Loucy (cell line): Measurements from ENCODE around the gene EXD2.
A peak's percentile ranks its signal among the peaks of the same experiment; 100 is the strongest.

ENCODE experiments used
- H2AFZ ChIP-seq: fragments of 200-600 bp; sonication (generic); 2 replicates; pipeline ENCODE4 v1.6.0; 2016; ENCODE audit warnings: antibody characterized with exemption, mild to moderate bottlenecking, low read length, moderate library complexity
- H3F3A ChIP-seq: fragments of 200-600 bp; 2 replicates; pipeline ENCODE4 v1.6.0; 2016; ENCODE audit warnings: antibody characterized with exemption, low read depth, mild to moderate bottlenecking
- H3K27me3 ChIP-seq: fragments of 200-600 bp; sonication (generic); 2 replicates; pipeline ENCODE4 v1.6.1; 2014; ENCODE audit warnings: low read length, mild to moderate bottlenecking; ENCODE audit not compliant: insufficient read depth, poor library complexity, severe bottlenecking
- H3K36me3 ChIP-seq: fragments of 200-600 bp; sonication (generic); 2 replicates; pipeline ENCODE4 v1.6.1; 2016; ENCODE audit warnings: low read length; ENCODE audit not compliant: insufficient read depth
- H3K4me1 ChIP-seq: fragments of 200-600 bp; sonication (generic); 2 replicates; pipeline ENCODE4 v1.5.1; 2014; ENCODE audit warnings: low read length, mild to moderate bottlenecking; ENCODE audit not compliant: insufficient read depth, poor library complexity, severe bottlenecking
- H3K4me2 ChIP-seq: fragments of 200-600 bp; sonication (generic); 2 replicates; pipeline ENCODE4 v1.6.0; 2014; ENCODE audit warnings: antibody characterized with exemption, low read length, low read depth, mild to moderate bottlenecking; ENCODE audit not compliant: poor library complexity, severe bottlenecking
- H3K4me3 ChIP-seq: fragments of 200-600 bp; sonication (generic); 2 replicates; pipeline ENCODE4 v1.5.1; 2014; ENCODE audit warnings: low read length, mild to moderate bottlenecking, mixed read lengths; ENCODE audit not compliant: poor library complexity, severe bottlenecking
- H3K79me2 ChIP-seq: fragments of 200-600 bp; sonication (generic); 2 replicates; pipeline ENCODE4 v1.6.1; 2014; ENCODE audit warnings: low read length; ENCODE audit not compliant: insufficient read depth
- H3K9ac ChIP-seq: fragments of 200-600 bp; sonication (generic); 2 replicates; pipeline ENCODE4 v1.6.0; 2014; ENCODE audit warnings: mild to moderate bottlenecking, low read depth, low read length, moderate library complexity; ENCODE audit not compliant: poor library complexity, severe bottlenecking
- H3K9me2 ChIP-seq: fragments of 200-600 bp; sonication (generic); replicated peaks from 2 replicates; pipeline ENCODE4 v1.6.1; 2016; ENCODE audit warnings: low read depth, low read length, mixed read lengths
- H3K9me3 ChIP-seq: fragments of 200-600 bp; sonication (generic); 2 replicates; pipeline ENCODE4 v1.6.1; 2014; ENCODE audit warnings: mild to moderate bottlenecking, antibody characterized with exemption, low read length, low read depth; ENCODE audit not compliant: insufficient read depth
- H4K20me1 ChIP-seq: fragments of 200-600 bp; sonication (generic); 2 replicates; pipeline ENCODE4 v1.6.0; 2014; ENCODE audit warnings: antibody characterized with exemption, low read length, mild to moderate bottlenecking; ENCODE audit not compliant: insufficient read depth, poor library complexity, severe bottlenecking
- EZH2phosphoT487 ChIP-seq: fragments of 200-600 bp; IDR thresholded peaks from 2 replicates; pipeline ENCODE4 v1.6.1; 2018; ENCODE audit warnings: antibody characterized with exemption, mild to moderate bottlenecking, moderate library complexity, borderline replicate concordance
- TF ChIP-seq, protein P1 (sequence below): fragments of 200-600 bp; sonication (generic); conservative IDR thresholded peaks from 2 replicates; pipeline ENCODE4 v1.5.1; 2014; ENCODE audit warnings: mild to moderate bottlenecking, antibody characterized with exemption, low read length

The EXD2 gene

DNA sequence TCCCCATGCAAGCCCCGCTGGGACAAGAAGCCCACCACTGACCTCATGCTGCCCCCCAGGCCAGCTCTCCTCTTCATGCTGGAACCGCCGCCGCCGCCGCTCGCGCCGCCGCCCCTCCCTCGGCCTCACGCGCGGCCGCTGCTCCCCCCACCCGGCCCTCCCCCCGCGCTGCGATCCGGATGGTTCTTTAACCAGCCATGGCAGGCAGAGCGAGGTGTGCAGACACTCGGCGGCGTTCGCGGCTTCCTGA, 38.5 kb upstream of the EXD2 start, which contains the start of gene DCAF5:
Gene DCAF5 (minus strand): TSS at position 218 of the 250 bp plus-strand sequence. CDS start 141 bp downstream, at position 77.
- Histone ChIP-seq H2AFZ (peak within 1 kb of the TSS; percentile 83), H3K9ac (peak within 1 kb of the TSS; percentile 94), H3K79me2 (peaks cover 47% of the 10 kb centered on the region), H3K27me3 (peaks cover 6% of the 10 kb centered on the region), H3K9me2 (no peaks in the 10 kb centered on the region), H3K9me3 (no peaks in the 10 kb centered on the region), H4K20me1 (peaks cover 33% of the 10 kb centered on the region), H3K4me3 (peak within 1 kb of the TSS; percentile 92), H3K4me2 (peak within 1 kb of the TSS; percentile 95), H3K4me1 (peaks cover 30% of the 10 kb centered on the region), H3F3A (no peaks in the 10 kb centered on the region), H3K36me3 (peaks cover 7% of the 10 kb centered on the region; the same call in 1 of the 2 replicates)
- TF ChIP-seq, protein P1, sequence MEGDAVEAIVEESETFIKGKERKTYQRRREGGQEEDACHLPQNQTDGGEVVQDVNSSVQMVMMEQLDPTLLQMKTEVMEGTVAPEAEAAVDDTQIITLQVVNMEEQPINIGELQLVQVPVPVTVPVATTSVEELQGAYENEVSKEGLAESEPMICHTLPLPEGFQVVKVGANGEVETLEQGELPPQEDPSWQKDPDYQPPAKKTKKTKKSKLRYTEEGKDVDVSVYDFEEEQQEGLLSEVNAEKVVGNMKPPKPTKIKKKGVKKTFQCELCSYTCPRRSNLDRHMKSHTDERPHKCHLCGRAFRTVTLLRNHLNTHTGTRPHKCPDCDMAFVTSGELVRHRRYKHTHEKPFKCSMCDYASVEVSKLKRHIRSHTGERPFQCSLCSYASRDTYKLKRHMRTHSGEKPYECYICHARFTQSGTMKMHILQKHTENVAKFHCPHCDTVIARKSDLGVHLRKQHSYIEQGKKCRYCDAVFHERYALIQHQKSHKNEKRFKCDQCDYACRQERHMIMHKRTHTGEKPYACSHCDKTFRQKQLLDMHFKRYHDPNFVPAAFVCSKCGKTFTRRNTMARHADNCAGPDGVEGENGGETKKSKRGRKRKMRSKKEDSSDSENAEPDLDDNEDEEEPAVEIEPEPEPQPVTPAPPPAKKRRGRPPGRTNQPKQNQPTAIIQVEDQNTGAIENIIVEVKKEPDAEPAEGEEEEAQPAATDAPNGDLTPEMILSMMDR, result no peak
- no peak for TF ChIP-seq EZH2phosphoT487

DNA sequence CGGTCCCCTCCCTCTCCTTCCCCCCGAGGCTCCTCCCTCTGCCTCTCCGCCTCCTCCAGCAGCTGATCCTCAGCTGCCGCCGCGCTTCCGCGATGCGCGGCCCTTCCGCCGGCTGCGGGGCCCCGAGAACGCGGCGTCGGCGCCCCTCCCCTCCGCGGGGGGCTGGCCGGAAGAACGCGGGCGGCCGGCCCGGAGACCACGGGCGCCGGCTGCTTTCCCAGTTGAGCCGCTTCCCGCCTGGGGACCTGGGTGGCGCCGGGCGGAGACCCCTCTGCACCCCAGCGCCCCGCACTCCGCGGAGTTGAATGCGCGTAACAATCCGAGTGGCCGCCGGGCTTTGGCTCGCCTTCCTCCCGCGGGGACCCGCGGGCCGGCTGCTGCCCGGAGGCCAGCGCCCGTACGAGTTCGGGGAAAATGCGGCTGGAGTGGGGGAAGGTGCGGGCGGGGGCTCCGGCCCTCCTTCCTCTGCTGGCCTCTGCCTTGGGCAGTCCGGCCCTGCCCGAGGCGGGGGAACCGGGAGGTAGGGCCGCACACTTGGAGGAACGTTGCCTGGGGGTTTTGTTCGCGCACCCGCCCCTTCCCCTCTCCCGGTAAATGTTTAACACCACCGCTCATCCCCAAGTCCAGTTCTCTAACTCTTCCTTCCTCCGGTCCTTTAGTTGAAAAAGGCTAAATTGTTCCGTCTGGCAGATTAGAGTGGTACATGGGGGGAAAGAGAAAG, 38.0 kb upstream of the EXD2 start:
- H3K9ac ChIP-seq, result peak overlapping the region; percentile 94
- peak overlapping the region; percentile 92 for H3K4me3 ChIP-seq

DNA sequence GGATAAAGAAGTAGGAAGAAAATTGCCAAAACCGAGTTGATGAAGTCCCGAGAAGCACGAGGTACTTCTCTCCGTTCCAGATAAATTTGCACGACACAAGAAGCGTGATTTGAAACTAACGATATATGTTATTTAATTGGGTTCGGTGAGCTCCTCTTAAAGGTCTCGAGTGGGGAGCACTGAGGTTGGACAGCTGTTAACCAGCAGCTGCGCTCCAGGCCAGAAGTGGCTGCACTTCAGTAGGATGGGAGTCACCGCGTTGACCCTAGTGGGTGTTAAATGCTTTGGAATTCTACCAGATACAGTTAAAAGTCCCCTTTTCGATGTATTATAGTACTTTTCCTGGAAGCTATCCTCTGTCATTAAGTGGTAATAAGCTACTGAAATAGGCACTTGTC, 37.4 kb upstream of the EXD2 start:
- peak overlapping the region; percentile 92 for H3K4me3 ChIP-seq
- no peaks in the 10 kb centered on the region for H3K9me3 ChIP-seq
- H4K20me1 ChIP-seq, result peaks cover 25% of the 10 kb centered on the region
- H3K9me2 ChIP-seq, result no peaks in the 10 kb centered on the region
- H3F3A ChIP-seq, result no peaks in the 10 kb centered on the region
- peak overlapping the region; percentile 95 for H3K4me2 ChIP-seq
- H2AFZ ChIP-seq, result peak overlapping the region; percentile 83
- peaks cover 3% of the 10 kb centered on the region; the same call in 1 of the 2 replicates for H3K36me3 ChIP-seq
- H3K9ac ChIP-seq, result peak overlapping the region; percentile 94
- H3K79me2 ChIP-seq, result peaks cover 36% of the 10 kb centered on the region
- no peak for TF ChIP-seq EZH2phosphoT487
- TF ChIP-seq, protein P1, result no peak
- H3K4me1 ChIP-seq, result peaks cover 26% of the 10 kb centered on the region
- H3K27me3 ChIP-seq, result peaks cover 6% of the 10 kb centered on the region

More for the DNA sequence above, 38.0 kb upstream of the EXD2 start:
- H3K36me3 ChIP-seq, result peaks cover 7% of the 10 kb centered on the region; the same call in 1 of the 2 replicates
- peaks cover 29% of the 10 kb centered on the region for H4K20me1 ChIP-seq
- no peaks in the 10 kb centered on the region for H3F3A ChIP-seq
- H3K79me2 ChIP-seq, result peaks cover 42% of the 10 kb centered on the region
- H2AFZ ChIP-seq, result peak overlapping the region; percentile 83
- H3K4me1 ChIP-seq, result peaks cover 30% of the 10 kb centered on the region
- H3K4me2 ChIP-seq, result peak overlapping the region; percentile 95
- peaks cover 6% of the 10 kb centered on the region for H3K27me3 ChIP-seq
- no peak for TF ChIP-seq EZH2phosphoT487
- TF ChIP-seq, protein P1, result no peak
- H3K9me3 ChIP-seq, result no peaks in the 10 kb centered on the region
- no peaks in the 10 kb centered on the region for H3K9me2 ChIP-seq
